Adrenal gland (tissue), 12 donors: ENCODE data around the gene GPR161. TPM values are rescaled to one million over a fixed set of nuclear protein-coding genes. Genes with fewer than 3 reads are reported as not detected.

ENCODE experiments used
- DNase-seq, 7 donors: peaks; one replicate each; pipeline ENCODE4 v3.0.0-alpha.2; 2019 to 2020
- H3K27ac ChIP-seq, 5 donors: fragments of 200-600 bp; sonication (generic) in 4 of 5; 1 replicate in 3 of 5; 2 replicates in 2 of 5; pipeline versions ENCODE4 v1.5.1 to v1.8.0; 2016 to 2020; ENCODE audit warnings: mild to moderate bottlenecking in 1 of 5
- H3K27me3 ChIP-seq: fragments of 200-600 bp; 2 replicates; pipeline ENCODE4 v1.8.0; 2021
- H3K36me3 ChIP-seq, 2 donors: fragments of 200-600 bp; replicated peaks in 1 of 2; 1 replicate in 1 of 2; 2 replicates in 1 of 2; pipeline versions ENCODE4 v1.5.1 to v1.8.0; 2018 to 2022
- H3K4me1 ChIP-seq, 2 donors: fragments of 200-600 bp; replicated peaks in 1 of 2; 1 replicate in 1 of 2; 2 replicates in 1 of 2; pipeline versions ENCODE4 v1.5.1 to v1.8.0; 2018 to 2021
- H3K4me3 ChIP-seq, 4 donors: fragments of 200-600 bp; sonication (generic) in 3 of 4; one replicate each; pipeline ENCODE4 v1.5.1; 2016 to 2018
- H3K9me3 ChIP-seq, 3 donors: fragments of 200-600 bp; sonication (generic) in 1 of 3; replicated peaks in 1 of 3; 1 replicate in 2 of 3; 2 replicates in 1 of 3; pipeline versions ENCODE4 v1.5.1 to v1.8.0; 2016 to 2021
- POLR2A ChIP-seq, 2 donors: fragments of 450-650 bp; IDR thresholded peaks; one replicate each; pipeline ENCODE4 v1.6.1; 2017; ENCODE audit warnings: antibody characterized with exemption in 2 of 2, mild to moderate bottlenecking in 2 of 2, moderate library complexity in 1 of 2
- WGBS, 4 donors: extraction: QIAGEN DNeasy Blood & Tissue Kit in 2 of 4; methylation state at CpG; one replicate each; pipeline versions ENCODE4 v1.1.5 to v1.1.7; 2013 to 2017; 5-methylcytosine and 5-hydroxymethylcytosine counted together
- intact Hi-C, 2 donors: fragments of 100-400 bp; cut with DNase I; formaldehyde crosslinking; loops; one replicate each; pipeline versions ENCODE4 v1.14.1 to v1.15.0; 2022 to 2023
- polyA plus RNA-seq, 3 donors: library from polyadenylated mRNA; stranded (reverse); fragments of 200-250 nt in 2 of 3; fragments of 350-450 nt in 1 of 3; fragmentation: Illumina TruSeq in 1 of 3; extraction: RNeasy Lipid Tissue Mini Kit (QIAGEN cat#74804) in 1 of 3; gene quantifications; one replicate each; pipeline ENCODE4 v1.2.3, GENCODE V29; 2013 to 2014
- total RNA-seq, 9 donors: library from RNA; depleted of rRNA in 4 of 9; stranded (reverse); fragments of >200 nt in 4 of 9; fragments of 120-200 nt in 1 of 9; fragmentation: NEBNext Ultra II Directional in 1 of 9; extraction: Animal tissue kit (Norgen Biotek cat#: 25700) in 1 of 9; gene quantifications; one replicate each; pipeline versions ENCODE4 v1.1.0 to v1.2.4, GENCODE V29; 2013 to 2023
- TF ChIP-seq, protein P1 (sequence below), 6 experiments: fragments of 450-650 bp in 4 of 6; fragments of 200-600 bp in 2 of 6; sonication (generic) in 1 of 6; IDR thresholded peaks; 1 replicate in 5 of 6; 2 replicates in 1 of 6; pipeline versions ENCODE4 v1.5.1 to v1.8.0; 2016 to 2021; ENCODE audit warnings: antibody characterized with exemption in 6 of 6, mild to moderate bottlenecking in 2 of 6, moderate library complexity in 1 of 6
- donor health status: healthy with polysubstance abuse.
- donor health status: Bipolar disorder and iron deficiency.
- donor health status: DM: yes; HTN: yes; CAD: no.
- donor health status: DM: no; HTN: no; CAD: no.
- donor health status: DM: no; HTN: no; CAD: no.
- donor health status: DM: yes; HTN: yes; CAD: no.

Gene GPR161
- total and polyA plus RNA-seq, 12 donors: 0.75 to 4.8 (median 2.9) TPM

GRCh38 chr1:168141871-168142385 lies 5.2 kb upstream of the GPR161 start:
- Histone ChIP-seq H3K9me3 (no peaks in the 10 kb centered on the region), H3K4me1 (no peaks in the 10 kb centered on the region), H3K4me3 (no peak overlapping the region), H3K27ac (no peak overlapping the region), H3K27me3 (no peaks in the 10 kb centered on the region), H3K36me3 (no peaks in the 10 kb centered on the region)
- TF ChIP-seq, protein P1, sequence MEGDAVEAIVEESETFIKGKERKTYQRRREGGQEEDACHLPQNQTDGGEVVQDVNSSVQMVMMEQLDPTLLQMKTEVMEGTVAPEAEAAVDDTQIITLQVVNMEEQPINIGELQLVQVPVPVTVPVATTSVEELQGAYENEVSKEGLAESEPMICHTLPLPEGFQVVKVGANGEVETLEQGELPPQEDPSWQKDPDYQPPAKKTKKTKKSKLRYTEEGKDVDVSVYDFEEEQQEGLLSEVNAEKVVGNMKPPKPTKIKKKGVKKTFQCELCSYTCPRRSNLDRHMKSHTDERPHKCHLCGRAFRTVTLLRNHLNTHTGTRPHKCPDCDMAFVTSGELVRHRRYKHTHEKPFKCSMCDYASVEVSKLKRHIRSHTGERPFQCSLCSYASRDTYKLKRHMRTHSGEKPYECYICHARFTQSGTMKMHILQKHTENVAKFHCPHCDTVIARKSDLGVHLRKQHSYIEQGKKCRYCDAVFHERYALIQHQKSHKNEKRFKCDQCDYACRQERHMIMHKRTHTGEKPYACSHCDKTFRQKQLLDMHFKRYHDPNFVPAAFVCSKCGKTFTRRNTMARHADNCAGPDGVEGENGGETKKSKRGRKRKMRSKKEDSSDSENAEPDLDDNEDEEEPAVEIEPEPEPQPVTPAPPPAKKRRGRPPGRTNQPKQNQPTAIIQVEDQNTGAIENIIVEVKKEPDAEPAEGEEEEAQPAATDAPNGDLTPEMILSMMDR (IDR thresholded peaks at IDR 0.05): no peak
- no peak for TF ChIP-seq POLR2A (IDR thresholded peaks at IDR 0.05)
- 81 to 93% (median 88%) methylated on average over 3 of the region's 3 CpGs for WGBS, 4 donors
- intact Hi-C loops: loop anchor here in 1 of 2 donors (10.0 kb wide), 1 partner anchor 57 kb away; no protein-coding TSS in a partner anchor
- DNase-seq: no peak

GRCh38 chr1:168139070-168139469 lies 2.3 kb upstream of the GPR161 start:
- intact Hi-C loops: no loop called here

GRCh38 chr1:168138134-168138533 lies 1.4 kb upstream of the GPR161 start:
- Histone ChIP-seq H3K9me3 (no peaks in the 10 kb centered on the region), H3K4me1 (peaks cover 8 to 13% of the 10 kb centered on the region in 2 donors), H3K4me3 (no peak overlapping the region), H3K36me3 (no peaks in the 10 kb centered on the region), H3K27ac (no peak overlapping the region), H3K27me3 (no peaks in the 10 kb centered on the region)
- no peak for DNase-seq
- TF ChIP-seq, protein P1 (IDR thresholded peaks at IDR 0.05): no peak
- TF ChIP-seq POLR2A (IDR thresholded peaks at IDR 0.05): no peak
- intact Hi-C loops: no loop called here
- 90 to 95% (median 91%) methylated on average over 5 of the region's 5 CpGs for WGBS, 4 donors

More at GRCh38 chr1:168139070-168139469, 2.3 kb upstream of the GPR161 start:
- Histone ChIP-seq H3K27ac (no peak overlapping the region), H3K36me3 (no peaks in the 10 kb centered on the region), H3K4me3 (no peak overlapping the region), H3K4me1 (peaks cover 8 to 13% of the 10 kb centered on the region in 2 donors), H3K9me3 (no peaks in the 10 kb centered on the region), H3K27me3 (no peaks in the 10 kb centered on the region)
- DNase-seq: no peak
- TF ChIP-seq POLR2A (IDR thresholded peaks at IDR 0.05): no peak
- TF ChIP-seq, protein P1 (IDR thresholded peaks at IDR 0.05): no peak

GRCh38 chr1:168137515-168137821 lies 738 bp upstream of the GPR161 start:
- Histone ChIP-seq H3K27me3 (no peaks in the 10 kb centered on the region), H3K4me1 (peaks cover 8 to 13% of the 10 kb centered on the region in 2 donors), H3K4me3 (peak overlapping the region in 2 of 4 donors; percentile 20 to 86), H3K36me3 (no peaks in the 10 kb centered on the region), H3K27ac (peak overlapping the region in 2 of 5 donors; percentile 52 to 77), H3K9me3 (no peaks in the 10 kb centered on the region)
- 2 to 9% (median 3%) methylated on average over 6 of the region's 6 CpGs for WGBS, 4 donors
- intact Hi-C loops: no loop called here
- DNase-seq: no peak
- TF ChIP-seq, protein P1 (IDR thresholded peaks at IDR 0.05): no peak
- TF ChIP-seq POLR2A (IDR thresholded peaks at IDR 0.05): no peak
